Fibroblast of lung (primary cell): ENCODE data around the gene STC2. TPM values are rescaled to one million over a fixed set of nuclear protein-coding genes. Genes with fewer than 3 reads are reported as not detected.

Source experiments
- DNase-seq, 2 donors: peaks; one replicate each; pipeline versions ENCODE4 v3.0.0 to v3.0.0-alpha.2; 2010; ENCODE audit warnings: low read depth in 2 of 2
- H2AFZ ChIP-seq: 2 replicates; pipeline ENCODE4 v1.5.1; 2012; ENCODE audit warnings: low read length, control low read depth, inconsistent platforms
- H3K27ac ChIP-seq: 2 replicates; pipeline ENCODE4 v1.5.1; 2011; ENCODE audit warnings: low read length, control low read depth; ENCODE audit not compliant: insufficient read depth
- H3K27me3 ChIP-seq: 2 replicates; pipeline ENCODE4 v1.5.1; 2011; ENCODE audit warnings: mild to moderate bottlenecking, low read length; ENCODE audit not compliant: control insufficient read depth, insufficient read depth
- H3K36me3 ChIP-seq: 2 replicates; pipeline ENCODE4 v1.5.1; 2011; ENCODE audit warnings: low read length; ENCODE audit not compliant: control insufficient read depth, insufficient read depth
- H3K4me1 ChIP-seq: 2 replicates; pipeline ENCODE4 v1.5.1; 2011; ENCODE audit warnings: low read length; ENCODE audit not compliant: control insufficient read depth, insufficient read depth; ENCODE audit errors: extremely low read depth
- H3K4me2 ChIP-seq: 2 replicates; pipeline ENCODE4 v1.5.1; 2011; ENCODE audit warnings: low read length, control low read depth; ENCODE audit not compliant: insufficient read depth; ENCODE audit errors: extremely low read depth
- H3K4me3 ChIP-seq, 4 experiments: fragments of 200-600 bp in 1 of 4; sonication (generic) in 1 of 4; replicated peaks in 1 of 4; 2 replicates each; pipeline ENCODE4 v1.5.1; 2011 to 2016; ENCODE audit warnings: low read length in 4 of 4, low read depth in 3 of 4, mild to moderate bottlenecking in 3 of 4, control low read depth in 2 of 4, inconsistent platforms in 1 of 4, mixed read lengths in 1 of 4; ENCODE audit not compliant: insufficient read depth in 1 of 4; ENCODE audit errors: control extremely low read depth in 1 of 4
- H3K79me2 ChIP-seq: 2 replicates; pipeline ENCODE4 v1.5.1; 2012; ENCODE audit warnings: mild to moderate bottlenecking, low read length, inconsistent platforms; ENCODE audit not compliant: control insufficient read depth, insufficient read depth
- H3K9ac ChIP-seq: 2 replicates; pipeline ENCODE4 v1.5.1; 2011; ENCODE audit warnings: mild to moderate bottlenecking, low read length, control low read depth; ENCODE audit not compliant: insufficient read depth
- H3K9me3 ChIP-seq: 2 replicates; pipeline ENCODE4 v1.5.1; 2012; ENCODE audit warnings: low read depth, low read length; ENCODE audit not compliant: control insufficient read depth, insufficient read depth
- H4K20me1 ChIP-seq: 2 replicates; pipeline ENCODE4 v1.5.1; 2011; ENCODE audit warnings: low read length; ENCODE audit not compliant: control insufficient read depth, insufficient read depth; ENCODE audit errors: extremely low read depth
- CTCF ChIP-seq, 2 donors: IDR thresholded peaks in 1 of 2; conservative IDR thresholded peaks in 1 of 2; 1 replicate in 1 of 2; 2 replicates in 1 of 2; pipeline ENCODE4 v1.5.1; 2011 to 2012; ENCODE audit warnings: low read length in 2 of 2, control low read depth in 1 of 2, inconsistent platforms in 1 of 2, low read depth in 1 of 2, mild to moderate bottlenecking in 1 of 2
- EZH2 ChIP-seq: IDR thresholded peaks from 2 replicates; pipeline ENCODE4 v1.5.1; 2012; ENCODE audit warnings: low read length, control low read depth, mild to moderate bottlenecking; ENCODE audit errors: missing control alignments
- polyA plus RNA-seq, 2 donors: library from polyadenylated mRNA; depleted of rRNA in 1 of 2; stranded (reverse) in 1 of 2; unstranded in 1 of 2; fragments of >200 nt; gene quantifications; 2 replicates each; pipeline ENCODE4 v1.2.1, GENCODE V29; 2011 to 2012; ENCODE audit warnings: missing spikeins in 1 of 2
- total RNA-seq: library from RNA; depleted of rRNA; stranded (reverse); fragments of >200 nt; gene quantifications from 2 replicates; pipeline ENCODE4 v1.2.1, GENCODE V29; 2014

Gene STC2
- total and polyA plus RNA-seq, 2 donors (not counting 1 experiment from before 2014, with no cell fraction given), result 112 to 299 TPM

- peaks cover 17% of the 10 kb centered on the region for H3K79me2 ChIP-seq
- no peaks in the 10 kb centered on the region for H4K20me1 ChIP-seq
- H3K9me3 ChIP-seq, result no peaks in the 10 kb centered on the region
- TF ChIP-seq CTCF (conservative IDR thresholded peaks at IDR 0.05 in 1 of 2, IDR thresholded peaks at IDR 0.05 in 1 of 2; ENCODE audit: low read depth in 1 of 2, low read length in 2 of 2) (no peak), EZH2 (no peak)
- no peak overlapping the region for H2AFZ ChIP-seq
- DNase-seq, result no peak
- no peak overlapping the region for H3K9ac ChIP-seq
- no peak overlapping the region for H3K27ac ChIP-seq
- peaks cover 8% of the 10 kb centered on the region for H3K4me1 ChIP-seq
- H3K36me3 ChIP-seq, result no peaks in the 10 kb centered on the region
- H3K4me2 ChIP-seq, result no peak overlapping the region
- no peak overlapping the region for H3K4me3 ChIP-seq
- H3K27me3 ChIP-seq, result no peaks in the 10 kb centered on the region
Observed at GRCh38 chr5:173331287-173331686, 3.1 kb upstream of the STC2 start.

GRCh38 chr5:173330338-173331206 is 2.4 kb upstream of the STC2 start:
- H4K20me1 ChIP-seq, result no peaks in the 10 kb centered on the region
- H3K27me3 ChIP-seq, result no peaks in the 10 kb centered on the region
- H3K9ac ChIP-seq, result no peak overlapping the region
- H3K9me3 ChIP-seq, result no peaks in the 10 kb centered on the region
- H3K4me3 ChIP-seq, result no peak overlapping the region
- no peak overlapping the region for H3K27ac ChIP-seq
- H2AFZ ChIP-seq, result no peak overlapping the region
- TF ChIP-seq CTCF (conservative IDR thresholded peaks at IDR 0.05 in 1 of 2, IDR thresholded peaks at IDR 0.05 in 1 of 2; ENCODE audit: low read depth in 1 of 2, low read length in 2 of 2) (no peak), EZH2 (no peak)
- peaks cover 10% of the 10 kb centered on the region for H3K4me1 ChIP-seq
- H3K4me2 ChIP-seq, result no peak overlapping the region
- DNase-seq, result no peak
- no peaks in the 10 kb centered on the region for H3K36me3 ChIP-seq
- peaks cover 22% of the 10 kb centered on the region for H3K79me2 ChIP-seq

GRCh38 chr5:173329491-173330337 is 1.5 kb upstream of the STC2 start:
- H3K9me3 ChIP-seq, result no peaks in the 10 kb centered on the region
- H3K4me3 ChIP-seq, result peak overlapping the region; percentile 49 to 79 (median 64)
- H4K20me1 ChIP-seq, result no peaks in the 10 kb centered on the region
- H3K36me3 ChIP-seq, result peaks cover 4% of the 10 kb centered on the region
- TF ChIP-seq EZH2 (no peak), CTCF (conservative IDR thresholded peaks at IDR 0.05 in 1 of 2, IDR thresholded peaks at IDR 0.05 in 1 of 2; ENCODE audit: low read depth in 1 of 2, low read length in 2 of 2) (no peak)
- H3K4me1 ChIP-seq, result peaks cover 18% of the 10 kb centered on the region
- peaks cover 31% of the 10 kb centered on the region for H3K79me2 ChIP-seq
- peak overlapping the region; percentile 94 for H3K4me2 ChIP-seq
- peak overlapping the region; percentile 82 for H3K27ac ChIP-seq
- peak overlapping the region; percentile 55 for H3K9ac ChIP-seq
- no peak overlapping the region for H2AFZ ChIP-seq
- no peak for DNase-seq
- H3K27me3 ChIP-seq, result no peaks in the 10 kb centered on the region
